Ishikawa (cell line): ENCODE measurements around the gene CNN2.

ENCODE experiments used
- CEBPB ChIP-seq: IDR thresholded peaks from 2 replicates; pipeline ENCODE4 v1.6.1; 2012
- CREB1 ChIP-seq: IDR thresholded peaks from 2 replicates; pipeline ENCODE4 v1.6.1; 2012; ENCODE audit warnings: low read depth
- EGR1 ChIP-seq: IDR thresholded peaks from 2 replicates; pipeline ENCODE4 v1.6.1; 2012
- EP300 ChIP-seq: IDR thresholded peaks from 2 replicates; pipeline ENCODE4 v1.6.1; 2012; ENCODE audit warnings: borderline replicate concordance
- FOXM1 ChIP-seq: IDR thresholded peaks from 2 replicates; pipeline ENCODE4 v1.6.1; 2012; ENCODE audit warnings: low read depth, borderline replicate concordance
- MAX ChIP-seq: IDR thresholded peaks from 2 replicates; pipeline ENCODE4 v1.6.1; 2012
- RAD21 ChIP-seq: IDR thresholded peaks from 2 replicates; pipeline ENCODE4 v1.6.1; 2012; ENCODE audit warnings: low read depth
- REST ChIP-seq: IDR thresholded peaks from 2 replicates; pipeline ENCODE4 v1.6.1; 2012; ENCODE audit warnings: low read depth, mild to moderate bottlenecking
- TAF1 ChIP-seq: IDR thresholded peaks from 2 replicates; pipeline ENCODE4 v1.6.1; 2012; ENCODE audit warnings: low read depth, mild to moderate bottlenecking
- TCF12 ChIP-seq: IDR thresholded peaks from 2 replicates; pipeline ENCODE4 v1.6.1; 2012; ENCODE audit warnings: low read depth
- YY1 ChIP-seq: IDR thresholded peaks from 2 replicates; pipeline ENCODE4 v1.6.1; 2012; ENCODE audit warnings: low read depth
- ZBTB7A ChIP-seq: IDR thresholded peaks from 2 replicates; pipeline ENCODE4 v1.6.1; 2012; ENCODE audit warnings: low read depth
- TF ChIP-seq, protein P1 (sequence below): IDR thresholded peaks from 2 replicates; pipeline ENCODE4 v1.6.1; 2012

CNN2 gene

DNA sequence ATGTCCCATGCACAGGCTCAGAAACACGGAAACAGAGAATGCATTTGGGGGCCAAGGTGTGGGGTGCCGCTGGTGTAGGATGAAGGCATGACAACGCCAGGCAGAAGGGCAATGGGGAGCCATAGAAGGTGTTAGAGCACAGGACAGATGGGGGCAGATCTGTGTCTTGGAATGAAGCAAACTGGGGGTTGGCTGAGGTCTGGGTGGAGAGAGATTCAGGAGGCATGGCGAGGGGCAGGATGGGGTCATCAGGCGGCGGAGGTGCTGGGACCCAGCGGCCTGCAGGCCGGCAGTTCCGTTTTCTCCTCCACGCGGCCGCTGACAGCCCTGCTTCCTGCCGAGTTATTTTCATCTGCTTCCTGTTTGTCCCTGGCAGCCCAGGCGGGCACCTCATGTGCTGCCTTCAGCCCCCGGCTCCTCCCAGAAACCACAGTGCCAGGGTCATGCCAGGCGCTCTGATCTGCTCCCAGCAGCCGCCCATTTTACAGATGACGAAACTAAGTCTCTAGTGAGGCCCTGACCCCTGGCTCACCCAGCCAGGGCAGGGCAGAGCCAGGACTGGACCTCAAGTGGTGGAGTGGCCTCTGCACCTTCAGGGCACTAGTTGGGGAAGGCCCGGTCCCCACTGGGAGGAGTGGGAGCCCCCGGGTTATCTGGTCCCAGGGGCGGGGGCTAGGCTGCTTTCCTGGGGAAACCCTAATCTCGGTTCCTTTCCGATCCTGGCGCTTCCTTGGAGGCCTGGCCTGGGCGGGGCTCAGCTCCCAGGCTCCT, 42.8 kb downstream of the CNN2 start:
- no peak for TF ChIP-seq TAF1
- no peak for TF ChIP-seq EP300
- no peak for TF ChIP-seq CEBPB
- TF ChIP-seq RAD21 = no peak
- no peak for TF ChIP-seq YY1
- no peak for TF ChIP-seq REST
- TF ChIP-seq FOXM1 = no peak
- no peak for TF ChIP-seq EGR1

DNA sequence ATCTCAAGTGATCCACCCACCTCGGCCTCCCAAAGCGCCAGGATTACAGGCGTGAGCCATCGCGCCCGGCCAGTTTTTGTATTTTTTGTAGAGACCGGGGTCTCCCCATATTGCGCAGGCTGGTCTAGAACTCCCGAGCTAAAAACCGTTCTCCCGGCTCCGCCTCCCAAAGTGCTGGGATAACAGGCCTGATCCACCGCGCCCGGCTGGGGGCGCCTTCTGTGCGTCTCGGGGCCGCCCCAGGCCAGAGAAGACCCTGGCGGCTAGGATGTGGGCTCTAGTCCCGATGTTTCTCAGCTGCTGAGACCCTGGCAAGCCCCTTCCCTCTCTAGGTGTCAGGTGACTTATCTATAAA, 44.1 kb downstream of the CNN2 start:
- TF ChIP-seq ZBTB7A (no peak; the same call in 1 of the 2 replicates), YY1 (no peak), FOXM1 (no peak), RAD21 (no peak), TAF1 (no peak)
- TF ChIP-seq, protein P1, sequence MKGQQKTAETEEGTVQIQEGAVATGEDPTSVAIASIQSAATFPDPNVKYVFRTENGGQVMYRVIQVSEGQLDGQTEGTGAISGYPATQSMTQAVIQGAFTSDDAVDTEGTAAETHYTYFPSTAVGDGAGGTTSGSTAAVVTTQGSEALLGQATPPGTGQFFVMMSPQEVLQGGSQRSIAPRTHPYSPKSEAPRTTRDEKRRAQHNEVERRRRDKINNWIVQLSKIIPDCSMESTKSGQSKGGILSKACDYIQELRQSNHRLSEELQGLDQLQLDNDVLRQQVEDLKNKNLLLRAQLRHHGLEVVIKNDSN = no peak

DNA sequence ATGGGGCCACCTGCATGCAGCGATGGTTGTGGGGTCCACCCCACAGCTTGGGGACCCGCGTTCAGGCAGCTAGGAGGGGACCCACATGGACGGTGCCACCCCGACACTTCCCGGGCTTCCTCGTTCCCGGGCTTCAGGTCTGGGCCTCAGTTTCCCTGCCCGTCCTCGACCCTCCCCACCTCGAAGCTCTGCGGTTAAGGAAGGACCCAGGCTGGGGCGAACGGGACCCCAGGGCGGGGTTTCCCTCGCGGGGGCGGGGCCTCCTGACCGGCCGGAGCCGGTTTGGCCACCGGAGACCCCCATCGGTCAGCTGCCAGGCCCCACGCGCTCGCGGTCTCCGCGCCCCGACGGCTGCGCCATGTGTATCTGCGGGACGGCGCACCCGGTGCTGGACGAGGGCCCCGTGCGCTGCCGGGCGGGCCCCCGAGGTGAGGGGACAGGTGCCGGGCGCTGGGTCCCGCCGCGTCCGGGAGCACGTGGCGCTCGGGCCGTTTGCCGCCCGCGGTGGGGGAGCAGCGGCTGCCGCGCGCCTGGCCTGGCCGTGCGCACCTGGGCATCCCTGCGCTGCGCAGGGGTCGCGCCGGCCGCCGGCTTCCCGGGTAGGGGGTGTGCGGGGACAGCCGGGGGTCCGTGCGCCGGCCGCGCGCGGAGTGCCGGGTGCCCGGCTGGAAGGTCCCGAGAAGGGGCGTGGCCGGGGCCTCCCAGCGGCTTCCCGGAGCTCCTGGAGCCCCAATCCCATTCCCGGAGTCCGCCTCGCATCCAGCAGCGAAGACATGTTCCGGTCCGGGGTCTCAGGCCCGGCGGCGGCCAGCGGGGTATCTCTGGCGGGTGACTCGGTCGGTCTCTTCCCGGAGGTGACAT, 44.8 kb downstream of the CNN2 start:
- no peak for TF ChIP-seq TAF1
- TF ChIP-seq RAD21 = no peak
- TF ChIP-seq MAX = peak; percentile 70
- TF ChIP-seq ZBTB7A = peak; percentile 28; the same call in 1 of the 2 replicates
- no peak for TF ChIP-seq EP300
- no peak for TF ChIP-seq CEBPB
- TF ChIP-seq REST = no peak
- TF ChIP-seq EGR1 = no peak
- TF ChIP-seq, protein P1 = no peak
- no peak for TF ChIP-seq FOXM1

GRCh38 chr19:1072371-1073015, 46.1 kb downstream of the CNN2 start:
- TF ChIP-seq ZBTB7A (no peak), YY1 (no peak)

DNA sequence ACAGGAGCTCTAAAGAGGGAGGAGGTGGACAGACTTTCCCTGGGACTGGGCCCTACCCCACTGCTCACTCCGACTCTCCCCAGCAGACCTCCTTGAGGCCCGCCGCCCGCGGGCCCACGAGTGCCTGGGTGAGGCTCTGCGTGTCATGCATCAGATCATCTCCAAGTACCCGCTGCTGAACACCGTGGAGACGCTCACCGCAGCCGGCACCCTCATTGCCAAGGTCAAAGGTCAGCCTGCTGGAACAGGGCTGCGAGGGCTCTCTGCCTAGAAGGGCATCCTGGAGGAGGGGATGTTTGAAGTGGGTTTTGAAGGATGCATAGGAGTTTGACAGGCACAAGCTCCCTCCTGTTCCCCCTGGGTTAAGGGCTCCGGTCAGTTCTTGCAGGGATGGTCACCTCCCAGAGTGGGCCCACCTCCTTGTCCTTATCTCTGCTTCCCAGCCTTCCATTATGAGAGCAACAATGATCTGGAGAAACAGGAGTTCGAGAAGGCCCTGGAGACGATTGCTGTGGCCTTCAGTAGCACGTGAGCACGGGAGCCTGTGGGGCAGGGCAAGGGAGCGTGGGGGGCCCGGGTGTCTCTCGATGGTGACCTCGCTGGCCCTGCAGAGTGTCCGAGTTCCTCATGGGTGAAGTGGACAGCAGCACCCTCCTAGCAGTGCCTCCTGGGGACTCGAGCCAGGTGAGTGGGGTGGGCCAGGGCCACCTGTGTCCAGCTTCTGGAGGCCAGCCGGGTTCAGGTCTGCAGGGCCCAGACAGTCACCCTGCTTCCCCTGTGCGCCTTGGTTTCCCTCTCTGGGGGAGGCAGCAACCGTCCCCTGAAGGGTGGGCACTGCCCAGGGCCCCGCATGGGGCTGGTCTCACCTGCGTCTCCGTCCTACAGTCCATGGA, 46.9 kb downstream of the CNN2 start:
- TF ChIP-seq TCF12 = no peak
- TF ChIP-seq CREB1 = no peak
- no peak for TF ChIP-seq MAX
- no peak for TF ChIP-seq TAF1
- no peak for TF ChIP-seq CEBPB
